ENCODE results near the gene CCDC149.

CCDC149 gene

GRCh38 chr4:24889991-24890390 is 22.9 kb downstream of the CCDC149 start:
- H3K27me3 ChIP-seq (ENCODE audit: insufficient read depth, poor library complexity, severe bottlenecking): no peaks in the 10 kb centered on the region
- DNase-seq (ENCODE audit: low read depth in 1 of 2, low spot score in 1 of 2): no peak
- TF ChIP-seq SPI1 (IDR thresholded peaks at IDR 0.05; ENCODE audit: borderline replicate concordance, low read depth): no peak
- TF ChIP-seq REST (IDR thresholded peaks at IDR 0.05; ENCODE audit: insufficient replicate concordance, low read depth): no peak
- TF ChIP-seq GABPA (IDR thresholded peaks at IDR 0.05; ENCODE audit: low read depth): no peak
- H3K4me3 ChIP-seq (replicated peaks; ENCODE audit: insufficient read depth, low read length): no peak overlapping the region
- H3K27ac ChIP-seq (replicated peaks): no peak overlapping the region

GRCh38 chr4:24888475-24889344 is 24.1 kb downstream of the CCDC149 start:
- no peak overlapping the region for H3K27ac ChIP-seq (replicated peaks)
- no peak for DNase-seq (ENCODE audit: low read depth in 1 of 2, low spot score in 1 of 2)
- TF ChIP-seq CTCF (IDR thresholded peaks at IDR 0.05; ENCODE audit: insufficient read depth, low read length): no peak
- TF ChIP-seq SPI1 (IDR thresholded peaks at IDR 0.05; ENCODE audit: borderline replicate concordance, low read depth): no peak
- no peak for TF ChIP-seq REST (IDR thresholded peaks at IDR 0.05; ENCODE audit: insufficient replicate concordance, low read depth)
- no peak for TF ChIP-seq POLR2AphosphoS5 (IDR thresholded peaks at IDR 0.05; ENCODE audit: low read depth)
- TF ChIP-seq GABPA (IDR thresholded peaks at IDR 0.05; ENCODE audit: low read depth): no peak

GRCh38 chr4:24887881-24888430 is 24.9 kb downstream of the CCDC149 start:
- DNase-seq (ENCODE audit: low read depth in 1 of 2, low spot score in 1 of 2): no peak
- Histone ChIP-seq H3K27me3 (ENCODE audit: insufficient read depth, poor library complexity, severe bottlenecking) (no peaks in the 10 kb centered on the region), H3K4me3 (replicated peaks; ENCODE audit: insufficient read depth, low read length) (no peak overlapping the region), H3K27ac (replicated peaks) (no peak overlapping the region)
- TF ChIP-seq POLR2AphosphoS5 (IDR thresholded peaks at IDR 0.05; ENCODE audit: low read depth) (no peak), GABPA (IDR thresholded peaks at IDR 0.05; ENCODE audit: low read depth) (no peak), REST (IDR thresholded peaks at IDR 0.05; ENCODE audit: insufficient replicate concordance, low read depth) (no peak)

More at GRCh38 chr4:24888475-24889344, 24.1 kb downstream of the CCDC149 start:
- Histone ChIP-seq H3K27me3 (ENCODE audit: insufficient read depth, poor library complexity, severe bottlenecking) (no peaks in the 10 kb centered on the region), H3K4me3 (replicated peaks; ENCODE audit: insufficient read depth, low read length) (no peak overlapping the region)

- H3K27me3 ChIP-seq (ENCODE audit: insufficient read depth, poor library complexity, severe bottlenecking): no peaks in the 10 kb centered on the region
- no peak overlapping the region for H3K4me3 ChIP-seq (replicated peaks; ENCODE audit: insufficient read depth, low read length)
- TF ChIP-seq GABPA (IDR thresholded peaks at IDR 0.05; ENCODE audit: low read depth): no peak
- no peak for TF ChIP-seq SPI1 (IDR thresholded peaks at IDR 0.05; ENCODE audit: borderline replicate concordance, low read depth)
- TF ChIP-seq POLR2AphosphoS5 (IDR thresholded peaks at IDR 0.05; ENCODE audit: low read depth): no peak
- DNase-seq (ENCODE audit: low read depth in 1 of 2, low spot score in 1 of 2): no peak
- H3K27ac ChIP-seq (replicated peaks): no peak overlapping the region
Measured at GRCh38 chr4:24886596-24886995, 26.2 kb downstream of the CCDC149 start.
